Umbilical cord (tissue), 2 donors: ENCODE data around the gene SMPD4. TPM values are rescaled to one million over a fixed set of nuclear protein-coding genes. Genes with fewer than 3 reads are reported as not detected.
"Not testable (repeated sequence)": the region's sequence is repeated elsewhere in the genome, so short reads cannot be mapped to it uniquely, and the experiment has no call there.

Source experiments
- DNase-seq: peaks from one replicate; pipeline ENCODE4 v3.0.0-alpha.2; 2015; ENCODE audit warnings: low spot score
- total RNA-seq: library from RNA; depleted of rRNA; stranded (reverse); fragments of >200 nt; gene quantifications from one replicate; pipeline ENCODE4 v1.2.3, GENCODE V29; 2014; ENCODE audit warnings: low replicate concordance; ENCODE audit not compliant: insufficient read depth

Gene SMPD4
- total RNA-seq, 1 donor from 2014 or later = 28.6 TPM

- not testable (repeated sequence) for DNase-seq
These were observed 41.8 kb downstream of the SMPD4 start for GRCh38 chr2:130139331-130140280.

- DNase-seq = not testable (repeated sequence)
These were observed 42.6 kb downstream of the SMPD4 start for GRCh38 chr2:130138841-130139251.

GRCh38 chr2:130138326-130138725 is 43.1 kb downstream of the SMPD4 start:
- not testable (repeated sequence) for DNase-seq

GRCh38 chr2:130137118-130137517 is 44.3 kb downstream of the SMPD4 start:
- not testable (repeated sequence) for DNase-seq

- DNase-seq = not testable (repeated sequence)
These were observed 44.9 kb downstream of the SMPD4 start for GRCh38 chr2:130136546-130136945.

- DNase-seq = no peak
These were observed 45.5 kb downstream of the SMPD4 start for GRCh38 chr2:130135692-130136541.

GRCh38 chr2:130129120-130129829 is 52.1 kb downstream of the SMPD4 start, which contains the start of gene POTEF:
Gene POTEF, minus strand, starts transcription at chr2:130129222. Its CDS starts 8,707 bp downstream, at chr2:130120515.
- not testable (repeated sequence) for DNase-seq

GRCh38 chr2:130128464-130128863 is 52.9 kb downstream of the SMPD4 start:
- not testable (repeated sequence) for DNase-seq

GRCh38 chr2:130127726-130128125 is 53.7 kb downstream of the SMPD4 start:
- not testable (repeated sequence) for DNase-seq

GRCh38 chr2:130120924-130121323 is 60.5 kb downstream of the SMPD4 start:
- not testable (repeated sequence) for DNase-seq

- not testable (repeated sequence) for DNase-seq
These were observed 78.6 kb downstream of the SMPD4 start for GRCh38 chr2:130102597-130103363.

Other genes with a start within 250 kb of the SMPD4 start
- gene RAB6C, start 201.9 kb downstream of the SMPD4 start, total RNA-seq = 1.9 TPM
- gene POTEF, start 52.4 kb downstream of the SMPD4 start, total RNA-seq = 0.48 TPM
- 1.7 TPM for gene CCDC74B, start 36.5 kb downstream of the SMPD4 start, total RNA-seq
- 172 TPM for gene MZT2B, start 660 bp upstream of the SMPD4 start, total RNA-seq
- not detected for gene TUBA3E, start 16.8 kb upstream of the SMPD4 start, total RNA-seq
- gene IMP4, start 161.3 kb upstream of the SMPD4 start, total RNA-seq = 38.8 TPM
- 22.9 TPM for gene PTPN18, start 174.5 kb upstream of the SMPD4 start, total RNA-seq